ENCODE results near the gene CCNT1.
"Not testable (repeated sequence)": the region's sequence is repeated elsewhere in the genome, so short reads cannot be mapped to it uniquely, and the experiment has no call there.

Gene CCNT1

GRCh38 chr12:48686615-48687334, 29.7 kb downstream of the CCNT1 start:
- H3K36me3 ChIP-seq = peaks cover 23% of the 10 kb centered on the region
- no peak overlapping the region for H3K4me3 ChIP-seq (ENCODE audit: low read depth, low read length)
- H3K27me3 ChIP-seq = no peaks in the 10 kb centered on the region
- no peaks in the 10 kb centered on the region for H3K4me1 ChIP-seq
- no peak for DNase-seq
- TF ChIP-seq CTCF (IDR thresholded peaks at IDR 0.05; ENCODE audit: low read depth, low read length) = no peak
- H3K9me3 ChIP-seq = no peaks in the 10 kb centered on the region; the same call in 1 of the 2 replicates

- H3K4me1 ChIP-seq = no peaks in the 10 kb centered on the region
- no peaks in the 10 kb centered on the region for H3K27me3 ChIP-seq
- no peaks in the 10 kb centered on the region; the same call in 1 of the 2 replicates for H3K9me3 ChIP-seq
- TF ChIP-seq CTCF (IDR thresholded peaks at IDR 0.05; ENCODE audit: low read depth, low read length) = no peak
- no peak for DNase-seq
- peaks cover 17% of the 10 kb centered on the region for H3K36me3 ChIP-seq
- no peak overlapping the region for H3K4me3 ChIP-seq (ENCODE audit: low read depth, low read length)
Observed at GRCh38 chr12:48686037-48686595, 30.4 kb downstream of the CCNT1 start.

- H3K27me3 ChIP-seq = no peaks in the 10 kb centered on the region
- H3K4me3 ChIP-seq (ENCODE audit: low read depth, low read length) = no peak overlapping the region
- TF ChIP-seq CTCF (IDR thresholded peaks at IDR 0.05; ENCODE audit: low read depth, low read length) = no peak
Observed at GRCh38 chr12:48683534-48683933, 33.0 kb downstream of the CCNT1 start.

GRCh38 chr12:48682927-48683326, 33.6 kb downstream of the CCNT1 start:
- no peak for TF ChIP-seq CTCF (IDR thresholded peaks at IDR 0.05; ENCODE audit: low read depth, low read length)
- DNase-seq = no peak
- Histone ChIP-seq H3K27me3 (no peaks in the 10 kb centered on the region), H3K4me3 (ENCODE audit: low read depth, low read length) (peak overlapping the region; percentile 83), H3K4me1 (no peaks in the 10 kb centered on the region), H3K36me3 (peaks cover 27% of the 10 kb centered on the region), H3K9me3 (no peaks in the 10 kb centered on the region)

More at GRCh38 chr12:48683534-48683933, 33.0 kb downstream of the CCNT1 start:
- no peaks in the 10 kb centered on the region for H3K9me3 ChIP-seq
- DNase-seq = no peak
- H3K36me3 ChIP-seq = peaks cover 24% of the 10 kb centered on the region
- H3K4me1 ChIP-seq = no peaks in the 10 kb centered on the region

GRCh38 chr12:48682533-48682905, 34.0 kb downstream of the CCNT1 start:
- H3K4me1 ChIP-seq, H3K27me3 ChIP-seq, H3K9me3 ChIP-seq, DNase-seq: not testable (repeated sequence)
- Histone ChIP-seq H3K4me3 (ENCODE audit: low read depth, low read length) (peak overlapping the region; percentile 83), H3K36me3 (peaks cover 30% of the 10 kb centered on the region)

- peak; percentile 99 for DNase-seq
- no peak for TF ChIP-seq CTCF (IDR thresholded peaks at IDR 0.05; ENCODE audit: low read depth, low read length)
- Histone ChIP-seq H3K4me3 (ENCODE audit: low read depth, low read length) (peak within 1 kb of the TSS; percentile 83), H3K4me1 (no peaks in the 10 kb centered on the region), H3K36me3 (peaks cover 36% of the 10 kb centered on the region), H3K9me3 (no peaks in the 10 kb centered on the region), H3K27me3 (no peaks in the 10 kb centered on the region)
Observed at GRCh38 chr12:48681710-48682532, 34.6 kb downstream of the CCNT1 start, which contains the start of gene KANSL2. TSS of gene KANSL2 (minus strand) at chr12:48682238. CDS start at chr12:48681632, 606 bp downstream.

All from BE2C (cell line).